ENCODE results near the gene NRP2. TPM values are rescaled to one million over a fixed set of nuclear protein-coding genes. Genes with fewer than 3 reads are reported as not detected.

The NRP2 gene
- total RNA-seq, 4 donors from 2014 or later: 35.1 to 146 (median 63.9) TPM

GRCh38 chr2:205766779-205767359 is 84.6 kb downstream of the NRP2 start:
- Histone ChIP-seq H3K4me3 (no peak overlapping the region), H3K9me3 (no peaks in the 10 kb centered on the region), H3K36me3 (no peaks in the 10 kb centered on the region), H3K27ac (peak overlapping the region; percentile 68 to 86 (median 74)), H3K4me1 (peaks cover 38 to 80% (median 53%) of the 10 kb centered on the region in 4 donors), H3K27me3 (no peaks in the 10 kb centered on the region)
- DNase-seq: peak; percentile 68
- intact Hi-C loops (cut with DNase I; ENCODE audit: low total_unique reads): loop anchor here (5.0 to 10.0 kb wide), 2 partner anchors 82 to 160 kb away; partner anchors contain the start of gene NRP2
- in situ Hi-C loops (cut with MboI; ENCODE audit: low pct_ligation_motif_present in 1 of 4, low pct_unique_long_range_greater_than_20kb in 1 of 4, low sequenced_read_pairs in 3 of 4): no loop called here
- TF ChIP-seq CTCF (IDR thresholded peaks at IDR 0.05): peak; percentile 80 to 93 (median 89)
- no peak for TF ChIP-seq EP300 (IDR thresholded peaks at IDR 0.05; ENCODE audit: low read depth)
- no peak for TF ChIP-seq POLR2A (IDR thresholded peaks at IDR 0.05)
- peak in 1 of 3 donors; percentile 8 for TF ChIP-seq POLR2AphosphoS5 (IDR thresholded peaks at IDR 0.05)
- 10 to 15% methylated on average over 3 to 9 of the region's 9 CpGs for WGBS, 2 donors (ENCODE audit: low coverage in 1 of 2)

GRCh38 chr2:205767617-205768016 is 85.3 kb downstream of the NRP2 start:
- Histone ChIP-seq H3K36me3 (no peaks in the 10 kb centered on the region), H3K4me3 (no peak overlapping the region), H3K27me3 (no peaks in the 10 kb centered on the region), H3K4me1 (peaks cover 38 to 82% (median 55%) of the 10 kb centered on the region in 4 donors), H3K9me3 (no peaks in the 10 kb centered on the region), H3K27ac (peak overlapping the region; percentile 68 to 86 (median 74))
- 85 to 87% methylated on average over 2 to 5 of the region's 5 CpGs for WGBS, 2 donors (ENCODE audit: low coverage in 1 of 2)
- intact Hi-C loops (cut with DNase I; ENCODE audit: low total_unique reads) (loop anchor here (2.0 to 10.0 kb wide), 3 partner anchors 83 to 160 kb away; partner anchors contain the start of gene NRP2), in situ Hi-C loops (cut with MboI; ENCODE audit: low pct_ligation_motif_present in 1 of 4, low pct_unique_long_range_greater_than_20kb in 1 of 4, low sequenced_read_pairs in 3 of 4) (no loop called here)
- TF ChIP-seq CTCF (IDR thresholded peaks at IDR 0.05) (no peak), POLR2A (IDR thresholded peaks at IDR 0.05) (no peak), POLR2AphosphoS5 (IDR thresholded peaks at IDR 0.05) (no peak), EP300 (IDR thresholded peaks at IDR 0.05; ENCODE audit: low read depth) (no peak)
- DNase-seq: no peak

GRCh38 chr2:205768341-205768740 is 86.0 kb downstream of the NRP2 start:
- in situ Hi-C loops (cut with MboI; ENCODE audit: low pct_ligation_motif_present in 1 of 4, low pct_unique_long_range_greater_than_20kb in 1 of 4, low sequenced_read_pairs in 3 of 4): no loop called here
- DNase-seq: no peak
- H3K4me1 ChIP-seq: peaks cover 38 to 76% (median 54%) of the 10 kb centered on the region in 4 donors
- WGBS, 2 donors (ENCODE audit: low coverage in 1 of 2): 78 to 89% methylated on average over 2 to 7 of the region's 7 CpGs
- no peak for TF ChIP-seq POLR2A (IDR thresholded peaks at IDR 0.05)
- TF ChIP-seq CTCF (IDR thresholded peaks at IDR 0.05): no peak
- peak; percentile 76 to 93 (median 78) for TF ChIP-seq POLR2AphosphoS5 (IDR thresholded peaks at IDR 0.05)
- TF ChIP-seq EP300 (IDR thresholded peaks at IDR 0.05; ENCODE audit: low read depth): peak; percentile 86
- peak overlapping the region; percentile 68 to 86 (median 74) for H3K27ac ChIP-seq
- no peak overlapping the region for H3K4me3 ChIP-seq
- no peaks in the 10 kb centered on the region for H3K36me3 ChIP-seq
- H3K27me3 ChIP-seq: no peaks in the 10 kb centered on the region
- no peaks in the 10 kb centered on the region for H3K9me3 ChIP-seq
- intact Hi-C loops (cut with DNase I; ENCODE audit: low total_unique reads): loop anchor here (2.0 to 10.0 kb wide), 3 partner anchors 84 to 159 kb away; partner anchors contain the start of gene NRP2

GRCh38 chr2:205768815-205769494 is 86.7 kb downstream of the NRP2 start:
- TF ChIP-seq POLR2AphosphoS5 (IDR thresholded peaks at IDR 0.05) (peak in 1 of 3 donors; percentile 5), CTCF (IDR thresholded peaks at IDR 0.05) (no peak), POLR2A (IDR thresholded peaks at IDR 0.05) (no peak), EP300 (IDR thresholded peaks at IDR 0.05; ENCODE audit: low read depth) (no peak)
- H3K4me3 ChIP-seq: no peak overlapping the region
- no peaks in the 10 kb centered on the region for H3K36me3 ChIP-seq
- intact Hi-C loops (cut with DNase I; ENCODE audit: low total_unique reads): loop anchor here (2.0 to 10.0 kb wide), 3 partner anchors 84 to 158 kb away; partner anchors contain the start of gene NRP2
- 30 to 56% methylated on average over 4 of the region's 4 CpGs for WGBS, 2 donors (ENCODE audit: low coverage in 1 of 2)
- in situ Hi-C loops (cut with MboI; ENCODE audit: low pct_ligation_motif_present in 1 of 4, low pct_unique_long_range_greater_than_20kb in 1 of 4, low sequenced_read_pairs in 3 of 4): no loop called here
- no peaks in the 10 kb centered on the region for H3K27me3 ChIP-seq
- H3K4me1 ChIP-seq: peaks cover 34 to 70% (median 52%) of the 10 kb centered on the region in 4 donors
- H3K27ac ChIP-seq: peak overlapping the region; percentile 68 to 86 (median 74)
- no peaks in the 10 kb centered on the region for H3K9me3 ChIP-seq
- no peak for DNase-seq

Measured in transverse colon (tissue), 4 donors.